ENCODE results near the gene SNURF.

DNA sequence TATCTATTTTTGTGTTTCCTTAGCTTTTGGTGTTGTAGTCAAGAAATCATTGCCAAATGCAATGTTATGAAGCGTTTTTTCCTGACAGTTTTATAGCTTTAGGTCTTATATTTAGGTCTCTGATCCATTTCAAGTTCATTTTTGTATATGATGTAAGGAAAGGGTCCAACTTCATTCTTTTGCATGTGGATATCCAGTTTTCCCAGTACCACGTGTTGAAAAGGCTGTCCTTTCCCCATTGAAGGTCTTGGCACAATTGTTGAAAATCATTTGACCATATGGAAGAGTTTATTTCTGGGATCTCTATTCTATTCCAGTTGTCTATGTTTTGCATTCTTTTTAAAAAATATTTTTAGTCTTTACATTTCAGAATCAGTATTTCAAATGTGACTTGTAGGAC, 14.6 kb upstream of the SNURF start:
- TF ChIP-seq TAF1 (IDR thresholded peaks at IDR 0.05; ENCODE audit: borderline replicate concordance, insufficient read depth, low read length): no peak
- TF ChIP-seq POLR2AphosphoS5 (IDR thresholded peaks at IDR 0.05; ENCODE audit: low read depth, low read length): no peak
- TF ChIP-seq, protein P1, sequence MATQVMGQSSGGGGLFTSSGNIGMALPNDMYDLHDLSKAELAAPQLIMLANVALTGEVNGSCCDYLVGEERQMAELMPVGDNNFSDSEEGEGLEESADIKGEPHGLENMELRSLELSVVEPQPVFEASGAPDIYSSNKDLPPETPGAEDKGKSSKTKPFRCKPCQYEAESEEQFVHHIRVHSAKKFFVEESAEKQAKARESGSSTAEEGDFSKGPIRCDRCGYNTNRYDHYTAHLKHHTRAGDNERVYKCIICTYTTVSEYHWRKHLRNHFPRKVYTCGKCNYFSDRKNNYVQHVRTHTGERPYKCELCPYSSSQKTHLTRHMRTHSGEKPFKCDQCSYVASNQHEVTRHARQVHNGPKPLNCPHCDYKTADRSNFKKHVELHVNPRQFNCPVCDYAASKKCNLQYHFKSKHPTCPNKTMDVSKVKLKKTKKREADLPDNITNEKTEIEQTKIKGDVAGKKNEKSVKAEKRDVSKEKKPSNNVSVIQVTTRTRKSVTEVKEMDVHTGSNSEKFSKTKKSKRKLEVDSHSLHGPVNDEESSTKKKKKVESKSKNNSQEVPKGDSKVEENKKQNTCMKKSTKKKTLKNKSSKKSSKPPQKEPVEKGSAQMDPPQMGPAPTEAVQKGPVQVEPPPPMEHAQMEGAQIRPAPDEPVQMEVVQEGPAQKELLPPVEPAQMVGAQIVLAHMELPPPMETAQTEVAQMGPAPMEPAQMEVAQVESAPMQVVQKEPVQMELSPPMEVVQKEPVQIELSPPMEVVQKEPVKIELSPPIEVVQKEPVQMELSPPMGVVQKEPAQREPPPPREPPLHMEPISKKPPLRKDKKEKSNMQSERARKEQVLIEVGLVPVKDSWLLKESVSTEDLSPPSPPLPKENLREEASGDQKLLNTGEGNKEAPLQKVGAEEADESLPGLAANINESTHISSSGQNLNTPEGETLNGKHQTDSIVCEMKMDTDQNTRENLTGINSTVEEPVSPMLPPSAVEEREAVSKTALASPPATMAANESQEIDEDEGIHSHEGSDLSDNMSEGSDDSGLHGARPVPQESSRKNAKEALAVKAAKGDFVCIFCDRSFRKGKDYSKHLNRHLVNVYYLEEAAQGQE (IDR thresholded peaks at IDR 0.05; ENCODE audit: insufficient read depth in 1 of 2, low read depth in 2 of 2, low read length in 2 of 2): no peak
- TF ChIP-seq SIN3A (IDR thresholded peaks at IDR 0.05; ENCODE audit: borderline replicate concordance, insufficient read depth, low read length): no peak
- no peak for TF ChIP-seq FOXP2 (optimal IDR thresholded peaks at IDR 0.05; ENCODE audit: borderline replicate concordance, extremely low read depth, extremely low read length, insufficient read depth)

Measured in PFSK-1 (cell line).